ENCODE measurements around the gene PHYKPL. TPM values are rescaled to one million over a fixed set of nuclear protein-coding genes. Genes with fewer than 3 reads are reported as not detected.

PHYKPL gene
- total and polyA plus RNA-seq, 9 donors, result 31.8 to 93.3 (median 61.6) TPM

- DNase-seq, result no peak
- no peak overlapping the region for H3K4me3 ChIP-seq
- intact Hi-C loops (cut with DNase I), result loop anchor here in 1 of 4 donors (10.0 kb wide), 1 partner anchor 80 kb away; no protein-coding TSS in a partner anchor
- no peaks in the 10 kb centered on the region for H3K36me3 ChIP-seq
- no peaks in the 10 kb centered on the region for H3K4me1 ChIP-seq (ENCODE audit: insufficient read depth)
- no peaks in the 10 kb centered on the region for H3K9me3 ChIP-seq
- TF ChIP-seq EP300 (IDR thresholded peaks at IDR 0.05) (no peak), CTCF (IDR thresholded peaks at IDR 0.05) (no peak), POLR2A (IDR thresholded peaks at IDR 0.05) (no peak)
- no peak overlapping the region for H3K27ac ChIP-seq
- H3K27me3 ChIP-seq, result no peaks in the 10 kb centered on the region
- WGBS, 3 donors, result 88 to 91% (median 88%) methylated on average over 17 of the region's 17 CpGs
Observed at GRCh38 chr5:178224403-178224802, 8.2 kb downstream of the PHYKPL start.

GRCh38 chr5:178223828-178224335, 8.7 kb downstream of the PHYKPL start:
- Histone ChIP-seq H3K9me3 (no peaks in the 10 kb centered on the region), H3K27me3 (no peaks in the 10 kb centered on the region), H3K36me3 (no peaks in the 10 kb centered on the region), H3K27ac (no peak overlapping the region), H3K4me1 (ENCODE audit: insufficient read depth) (no peaks in the 10 kb centered on the region), H3K4me3 (no peak overlapping the region)
- intact Hi-C loops (cut with DNase I), result loop anchor here in 1 of 4 donors (10.0 kb wide), 1 partner anchor 79 kb away; no protein-coding TSS in a partner anchor
- DNase-seq, result no peak
- no peak for TF ChIP-seq CTCF (IDR thresholded peaks at IDR 0.05)
- TF ChIP-seq POLR2A (IDR thresholded peaks at IDR 0.05), result no peak
- no peak for TF ChIP-seq EP300 (IDR thresholded peaks at IDR 0.05)
- 57 to 60% (median 58%) methylated on average over 13 of the region's 13 CpGs for WGBS, 3 donors

- no peaks in the 10 kb centered on the region for H3K9me3 ChIP-seq
- H3K27ac ChIP-seq, result no peak overlapping the region
- intact Hi-C loops (cut with DNase I), result loop anchor here in 1 of 4 donors (10.0 kb wide), 1 partner anchor 78 kb away; no protein-coding TSS in a partner anchor
- no peak overlapping the region for H3K4me3 ChIP-seq
- no peaks in the 10 kb centered on the region for H3K27me3 ChIP-seq
- no peaks in the 10 kb centered on the region for H3K4me1 ChIP-seq (ENCODE audit: insufficient read depth)
- TF ChIP-seq POLR2A (IDR thresholded peaks at IDR 0.05), result no peak
- no peak for TF ChIP-seq CTCF (IDR thresholded peaks at IDR 0.05)
- TF ChIP-seq EP300 (IDR thresholded peaks at IDR 0.05), result no peak
- WGBS, 3 donors, result 84 to 86% (median 86%) methylated on average over 5 of the region's 5 CpGs
- no peak for DNase-seq
- H3K36me3 ChIP-seq, result no peaks in the 10 kb centered on the region
Observed at GRCh38 chr5:178223196-178223773, 9.3 kb downstream of the PHYKPL start.

GRCh38 chr5:178222292-178222691, 10.3 kb downstream of the PHYKPL start:
- no peaks in the 10 kb centered on the region for H3K27me3 ChIP-seq
- no peak for DNase-seq
- no peak overlapping the region for H3K27ac ChIP-seq
- no peaks in the 10 kb centered on the region for H3K36me3 ChIP-seq
- no peaks in the 10 kb centered on the region for H3K4me1 ChIP-seq (ENCODE audit: insufficient read depth)
- no peak overlapping the region for H3K4me3 ChIP-seq
- TF ChIP-seq POLR2A (IDR thresholded peaks at IDR 0.05) (no peak), CTCF (IDR thresholded peaks at IDR 0.05) (no peak), EP300 (IDR thresholded peaks at IDR 0.05) (no peak)
- WGBS, 3 donors, result 96 to 97% (median 97%) methylated on average over 15 of the region's 15 CpGs
- intact Hi-C loops (cut with DNase I), result loop anchor here in 1 of 4 donors (10.0 kb wide), 1 partner anchor 77 kb away; no protein-coding TSS in a partner anchor
- H3K9me3 ChIP-seq, result no peaks in the 10 kb centered on the region
